ENCODE measurements around the gene LRCOL1. TPM values are rescaled to one million over a fixed set of nuclear protein-coding genes. Genes with fewer than 3 reads are reported as not detected.

Gene LRCOL1
- total and polyA plus RNA-seq, 7 donors = 0.13 to 0.32 TPM; not detected in 5

DNA sequence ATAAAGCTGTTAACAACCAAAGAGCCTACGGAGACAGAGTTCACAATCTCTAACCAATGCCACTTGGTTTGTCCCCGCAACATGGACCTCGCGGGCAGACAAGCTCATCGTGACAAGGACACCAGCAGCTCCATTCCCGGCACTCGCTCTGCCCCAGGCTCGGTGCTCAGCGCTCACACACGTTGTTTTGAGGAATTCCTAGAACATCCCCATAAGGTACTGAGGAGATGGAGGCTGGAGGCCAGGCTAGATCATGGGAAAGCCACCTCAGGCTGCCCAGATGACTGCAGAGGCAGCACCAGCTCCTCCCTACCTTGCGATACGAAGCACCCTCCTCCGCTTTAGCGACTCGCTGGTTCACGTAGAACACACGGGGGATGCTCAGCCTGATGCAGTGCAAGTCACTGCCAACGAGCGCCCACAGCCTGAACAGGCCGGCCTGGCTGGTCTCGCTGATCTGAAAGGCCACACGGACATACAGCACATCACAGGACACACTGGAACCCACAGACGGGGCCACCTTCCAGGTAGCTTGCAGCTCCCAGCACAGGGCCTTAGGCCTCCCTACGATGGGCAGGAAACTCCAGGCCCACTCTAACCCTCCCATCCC, 38.3 kb upstream of the LRCOL1 start:
- TF ChIP-seq CTCF (IDR thresholded peaks at IDR 0.05) = no peak
- ATAC-seq (peak in 1 of 4 donors; percentile 33), DNase-seq (no peak)
- Histone ChIP-seq H3K27me3 (ENCODE audit: insufficient read depth in 3 of 3, low read length in 2 of 3) (no peaks in the 10 kb centered on the region), H3K9me3 (no peaks in the 10 kb centered on the region), H3K36me3 (ENCODE audit: insufficient read depth in 1 of 2, low read depth in 1 of 2) (peaks cover 2 to 77% of the 10 kb centered on the region in 2 donors), H3K27ac (no peak overlapping the region), H3K4me3 (no peak overlapping the region), H3K4me1 (no peaks in the 10 kb centered on the region)
- intact Hi-C loops (cut with DNase I) = no loop called here
- WGBS, 3 donors = 93 to 97% (median 95%) methylated on average over 24 of the region's 24 CpGs

GRCh38 chr12:132647858-132648257, 37.5 kb upstream of the LRCOL1 start:
- H3K36me3 ChIP-seq (ENCODE audit: insufficient read depth in 1 of 2, low read depth in 1 of 2) = peaks cover 2 to 77% of the 10 kb centered on the region in 2 donors
- H3K27me3 ChIP-seq (ENCODE audit: insufficient read depth in 3 of 3, low read length in 2 of 3) = no peaks in the 10 kb centered on the region
- 94 to 98% (median 95%) methylated on average over 10 of the region's 10 CpGs for WGBS, 3 donors
- H3K4me1 ChIP-seq = no peaks in the 10 kb centered on the region
- H3K9me3 ChIP-seq = no peaks in the 10 kb centered on the region
- no peak overlapping the region for H3K4me3 ChIP-seq
- DNase-seq (no peak), ATAC-seq (no peak)
- H3K27ac ChIP-seq = no peak overlapping the region
- intact Hi-C loops (cut with DNase I) = no loop called here
- no peak for TF ChIP-seq CTCF (IDR thresholded peaks at IDR 0.05)

DNA sequence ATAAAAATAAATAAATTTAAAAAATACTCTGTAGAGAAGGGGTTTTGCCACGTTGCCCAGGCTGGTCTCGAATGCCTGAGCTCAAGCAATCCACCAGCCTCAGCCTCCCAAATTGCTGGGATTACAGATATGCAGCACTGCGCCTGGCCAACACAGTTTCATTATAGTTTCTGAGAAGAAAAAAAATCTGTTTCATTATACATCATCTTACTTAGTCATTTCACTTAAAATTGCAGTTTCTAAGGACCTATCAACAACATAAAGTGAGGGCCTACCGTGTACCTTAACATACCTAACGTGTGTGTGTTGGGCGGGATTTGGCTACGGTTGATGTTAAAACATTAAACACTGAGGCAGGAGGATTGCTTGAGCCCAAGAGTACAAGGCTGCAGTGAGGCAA, 36.5 kb upstream of the LRCOL1 start:
- Histone ChIP-seq H3K9me3 (no peaks in the 10 kb centered on the region), H3K4me1 (no peaks in the 10 kb centered on the region), H3K4me3 (no peak overlapping the region), H3K27ac (no peak overlapping the region), H3K27me3 (ENCODE audit: insufficient read depth in 3 of 3, low read length in 2 of 3) (no peaks in the 10 kb centered on the region), H3K36me3 (ENCODE audit: insufficient read depth in 1 of 2, low read depth in 1 of 2) (peaks cover 2 to 79% of the 10 kb centered on the region in 2 donors)
- intact Hi-C loops (cut with DNase I) = no loop called here
- ATAC-seq (no peak), DNase-seq (no peak)
- WGBS, 3 donors = 92 to 95% (median 95%) methylated on average over 7 of the region's 7 CpGs
- no peak for TF ChIP-seq CTCF (IDR thresholded peaks at IDR 0.05)

GRCh38 chr12:132642846-132643835, 32.8 kb upstream of the LRCOL1 start:
- H3K36me3 ChIP-seq (ENCODE audit: insufficient read depth in 1 of 2, low read depth in 1 of 2) = peaks cover 2 to 67% of the 10 kb centered on the region in 2 donors
- intact Hi-C loops (cut with DNase I) = no loop called here

More at GRCh38 chr12:132642846-132643835, 32.8 kb upstream of the LRCOL1 start:
- Histone ChIP-seq H3K9me3 (no peaks in the 10 kb centered on the region), H3K4me3 (no peak overlapping the region), H3K4me1 (no peaks in the 10 kb centered on the region), H3K27me3 (ENCODE audit: insufficient read depth in 3 of 3, low read length in 2 of 3) (no peaks in the 10 kb centered on the region), H3K27ac (no peak overlapping the region)
- WGBS, 3 donors = 94 to 98% (median 95%) methylated on average over 30 of the region's 30 CpGs
- no peak for DNase-seq
- ATAC-seq = no peak
- no peak for TF ChIP-seq CTCF (IDR thresholded peaks at IDR 0.05)
